ENCODE measurements around the gene VAV2.
"Not testable (repeated sequence)": the region's sequence is repeated elsewhere in the genome, so short reads cannot be mapped to it uniquely, and the experiment has no call there.

The VAV2 gene

GRCh38 chr9:133933426-133934026, 58.6 kb downstream of the VAV2 start:
- no peak for DNase-seq

GRCh38 chr9:133932633-133933032, 59.5 kb downstream of the VAV2 start:
- DNase-seq: no peak

DNA sequence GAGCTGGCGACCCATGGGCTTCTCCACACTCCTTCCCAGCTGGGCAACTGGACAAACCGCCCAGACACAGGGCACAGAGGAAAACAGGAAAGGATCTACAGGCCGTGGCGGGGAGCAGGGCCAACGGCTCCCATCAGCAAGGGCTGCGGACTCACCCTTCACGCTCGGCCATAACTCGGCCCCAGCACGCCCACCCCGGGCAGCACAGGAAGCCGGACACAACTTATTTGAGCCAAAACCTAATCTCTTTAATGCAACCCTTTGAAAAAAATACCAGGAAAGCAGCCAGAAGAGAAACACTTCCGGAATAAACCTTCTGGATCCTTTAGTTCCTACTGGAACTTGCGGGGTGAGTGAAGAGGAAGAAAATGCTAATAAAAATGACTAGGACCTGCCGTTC, 59.9 kb downstream of the VAV2 start:
- DNase-seq: no peak

- DNase-seq: no peak
Measured at GRCh38 chr9:133930682-133931485, 61.2 kb downstream of the VAV2 start.

GRCh38 chr9:133930046-133930681, 62.0 kb downstream of the VAV2 start:
- DNase-seq: no peak

- no peak for DNase-seq
Measured at GRCh38 chr9:133929599-133929998, 62.5 kb downstream of the VAV2 start.

DNA sequence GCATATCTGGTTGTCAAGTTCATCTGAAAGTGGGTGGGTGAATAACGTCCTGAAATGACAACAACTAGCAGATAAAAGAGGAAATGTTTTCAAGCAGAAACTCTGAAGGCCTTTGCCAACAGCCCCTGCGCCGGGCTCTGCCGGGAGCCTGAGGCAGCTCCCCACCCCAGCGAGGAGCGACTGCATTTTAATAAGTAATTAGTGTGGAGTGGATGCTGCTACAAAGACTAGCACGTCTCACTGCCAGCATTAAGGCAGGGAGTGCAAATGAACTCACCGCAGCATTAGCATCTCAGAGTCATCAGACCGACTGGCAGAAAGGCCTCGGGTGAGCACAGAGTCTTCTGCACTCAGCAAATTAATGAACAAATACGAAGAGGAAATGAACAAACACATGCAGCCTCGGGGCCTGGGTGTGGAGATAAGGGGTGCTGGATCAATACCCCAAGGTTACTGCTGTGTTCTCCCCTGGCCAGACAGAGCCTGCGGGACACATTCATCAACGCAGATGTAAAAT, 63.8 kb downstream of the VAV2 start:
- DNase-seq: no peak

- DNase-seq: no peak
Measured at GRCh38 chr9:133927041-133927440, 65.1 kb downstream of the VAV2 start.

DNA sequence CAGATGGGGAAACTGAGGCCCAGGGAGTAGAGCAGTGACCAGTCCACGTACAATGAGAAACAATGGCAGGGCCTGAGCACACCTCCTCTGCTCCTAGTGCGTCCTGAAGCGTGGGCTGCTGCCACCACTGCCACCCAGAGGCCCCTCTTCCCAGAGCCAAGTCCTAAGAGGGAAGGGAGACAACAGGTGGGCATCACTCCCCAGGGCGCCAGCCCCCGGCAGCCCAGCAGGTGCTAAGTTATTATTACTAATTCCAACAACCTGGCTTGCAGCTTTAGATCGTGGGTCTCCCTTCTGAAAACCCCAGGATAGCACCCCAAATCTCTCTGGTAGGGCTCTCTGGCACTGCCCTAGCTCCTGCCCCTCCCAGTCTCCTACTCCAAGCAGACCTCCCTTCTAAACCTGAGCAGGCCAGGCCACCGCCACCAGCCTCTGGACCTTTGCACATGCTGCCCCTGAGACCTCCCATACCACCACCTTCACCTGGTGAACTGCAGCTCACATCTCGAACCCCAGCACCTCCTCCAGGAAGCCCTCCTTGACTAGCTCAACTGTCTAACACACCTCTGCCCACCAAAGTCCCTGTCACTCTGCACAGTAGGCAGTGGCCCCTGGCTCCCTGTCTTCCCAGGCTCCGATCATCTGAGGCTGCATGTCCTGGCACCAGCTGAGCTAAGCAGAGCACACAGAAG, 65.8 kb downstream of the VAV2 start:
- no peak for DNase-seq

DNA sequence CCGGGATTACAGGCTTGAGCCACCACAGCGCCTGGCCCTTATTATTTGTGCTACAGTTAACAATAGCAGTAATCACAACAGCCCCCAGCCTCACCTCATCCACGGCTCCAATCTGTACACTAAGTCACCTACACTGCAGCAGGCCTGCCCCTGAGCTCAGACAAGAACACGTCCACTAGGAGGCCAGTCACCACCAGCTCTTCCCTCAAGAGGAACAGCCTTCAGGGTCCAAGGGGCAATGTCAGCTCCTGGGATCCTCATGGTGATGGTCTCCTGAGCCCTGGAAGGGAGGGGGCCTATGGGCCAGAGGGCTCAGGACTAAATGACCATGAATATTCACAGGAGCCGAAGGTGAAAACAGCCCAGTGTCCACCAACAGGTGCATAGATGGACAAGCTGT, 67.7 kb downstream of the VAV2 start:
- no peak for DNase-seq

DNA sequence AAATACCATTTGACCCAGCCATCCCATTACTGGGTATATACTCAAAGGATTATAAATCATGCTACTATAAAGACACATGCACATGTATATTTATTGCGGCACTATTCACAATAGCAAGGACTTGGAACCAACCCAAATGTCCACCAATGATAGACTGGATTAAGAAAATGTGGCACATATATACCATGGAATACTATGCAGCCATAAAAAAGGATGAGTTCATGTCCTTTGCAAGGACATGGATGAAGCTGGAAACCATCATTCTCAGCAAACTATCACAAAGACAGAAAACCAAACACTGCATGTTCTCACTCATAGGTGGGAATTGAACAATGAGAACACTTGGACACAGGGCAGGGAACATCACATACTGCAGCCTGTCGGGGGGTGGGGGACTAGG, 68.5 kb downstream of the VAV2 start:
- DNase-seq: not testable (repeated sequence)

- DNase-seq: no peak
Measured at GRCh38 chr9:133921866-133922265, 70.3 kb downstream of the VAV2 start.

DNA sequence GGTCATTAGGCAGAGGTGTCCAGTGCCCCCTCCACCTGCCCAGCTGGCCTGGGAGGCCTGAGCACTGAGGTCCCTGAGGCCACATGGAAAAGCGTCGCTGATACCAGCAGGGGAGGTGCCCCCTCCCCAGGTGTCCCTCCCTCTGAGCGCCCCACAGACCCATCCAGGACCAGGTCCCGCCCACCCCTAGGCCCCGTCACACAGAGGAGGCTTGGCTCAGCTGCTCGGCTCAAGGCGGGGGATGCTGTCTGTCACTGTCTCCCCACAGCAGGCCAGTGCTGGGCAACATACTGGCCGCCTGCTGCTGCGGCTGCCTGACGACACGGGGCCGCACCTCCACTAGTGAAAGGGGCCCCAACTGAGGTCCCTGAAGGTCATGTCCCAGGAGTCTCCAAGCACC, 71.7 kb downstream of the VAV2 start:
- DNase-seq: no peak

DNA sequence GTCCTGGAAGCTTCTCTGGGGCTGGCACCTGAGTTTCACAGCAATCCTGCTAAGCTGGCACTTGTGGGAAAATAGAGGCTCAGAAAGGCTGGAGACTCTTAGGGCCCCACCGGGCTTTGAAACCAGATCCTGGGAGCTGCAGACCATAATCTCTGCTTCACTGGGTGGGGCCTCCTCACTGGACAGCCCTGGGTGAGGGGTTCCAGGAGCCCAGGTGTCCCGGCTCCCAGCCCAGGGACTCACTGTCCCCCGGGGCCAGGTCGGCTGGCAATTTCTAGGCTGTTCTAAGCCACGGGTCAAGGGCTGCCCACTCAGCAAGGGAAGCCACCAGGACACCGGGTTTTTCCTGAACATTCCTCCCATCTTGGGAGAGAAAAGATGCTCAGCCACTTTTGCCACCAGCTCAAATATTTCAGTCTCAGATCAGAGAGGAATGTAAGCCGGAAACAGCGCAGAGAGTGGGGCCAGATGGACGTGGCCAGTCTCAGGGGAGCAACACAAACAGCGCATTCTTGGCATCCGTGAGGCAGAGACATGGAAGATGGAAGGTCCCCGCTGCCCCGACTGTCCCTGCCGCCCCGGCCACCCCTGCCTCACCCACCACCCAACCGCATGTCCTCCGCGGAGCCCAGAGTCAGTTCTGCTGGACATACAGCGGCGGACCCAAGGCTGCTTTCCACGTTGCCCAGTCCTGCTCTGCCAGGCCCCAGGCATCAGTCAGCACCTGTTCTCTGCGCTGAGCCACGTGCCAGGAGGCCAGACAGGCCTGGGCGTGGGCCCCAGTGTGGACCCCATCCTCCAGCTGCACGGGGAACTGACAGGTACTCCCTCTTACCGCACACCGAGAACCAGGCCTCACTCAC, 72.6 kb downstream of the VAV2 start:
- no peak for DNase-seq

DNA sequence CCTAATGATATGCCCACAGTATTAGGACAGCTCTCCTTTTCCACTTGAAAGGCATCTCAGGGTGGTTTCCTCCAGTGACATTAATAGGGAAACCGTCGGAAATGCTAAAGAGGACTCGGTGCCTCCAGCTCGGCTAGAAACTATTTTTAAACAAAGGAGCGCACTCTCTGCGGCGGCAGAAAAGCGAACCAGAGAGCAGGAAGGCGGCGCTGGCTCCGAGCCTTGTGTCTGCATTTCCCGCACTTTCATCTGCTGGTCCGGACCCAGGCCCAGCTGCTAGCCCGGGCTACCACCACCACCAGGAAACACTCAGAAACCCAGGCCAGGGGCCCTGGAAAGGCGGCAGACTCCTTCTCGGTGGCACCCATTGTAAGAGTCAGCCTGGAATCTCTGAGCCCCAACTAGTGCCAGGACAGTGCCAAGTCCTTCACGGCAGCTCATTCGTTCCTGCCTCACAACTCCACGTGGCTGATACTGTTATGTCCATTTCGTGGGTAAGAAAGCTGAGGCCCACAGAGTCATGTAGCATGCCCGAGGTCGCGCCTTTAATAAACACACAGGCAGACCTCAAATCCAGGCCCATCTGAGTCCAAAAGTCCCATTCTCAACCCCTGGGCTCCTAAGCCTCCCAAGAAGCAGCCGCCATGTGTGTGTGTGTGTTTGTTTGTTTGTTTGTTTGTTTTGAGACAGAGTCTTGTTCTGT, 73.9 kb downstream of the VAV2 start:
- no peak for DNase-seq

- no peak for DNase-seq
Measured at GRCh38 chr9:133917375-133917774, 74.7 kb downstream of the VAV2 start.

- no peak for DNase-seq
Measured at GRCh38 chr9:133916159-133916541, 76.0 kb downstream of the VAV2 start.

GRCh38 chr9:133915534-133916158, 76.5 kb downstream of the VAV2 start:
- no peak for DNase-seq

- DNase-seq: no peak
Measured at GRCh38 chr9:133914442-133915342, 77.4 kb downstream of the VAV2 start.
